Chondrocyte (in vitro differentiated cells): ENCODE data around the gene CRYGB. TPM values are rescaled to one million over a fixed set of nuclear protein-coding genes. Genes with fewer than 3 reads are reported as not detected.
"Not testable (repeated sequence)": the region's sequence is repeated elsewhere in the genome, so short reads cannot be mapped to it uniquely, and the experiment has no call there.

Source experiments
- DNase-seq: peaks from one replicate; pipeline ENCODE4 v3.0.0; 2021; ENCODE audit warnings: mixed read lengths, low spot score
- H3K27ac Mint-ChIP-seq: one replicate; pipeline ENCODE4 v1.8.0; 2021; ENCODE audit warnings: mild to moderate bottlenecking, moderate library complexity, mixed read lengths; ENCODE audit not compliant: unreplicated experiment
- H3K27me3 Mint-ChIP-seq: 2 replicates; pipeline ENCODE4 v1.8.0; 2021; ENCODE audit warnings: low read depth, mixed read lengths
- H3K36me3 Mint-ChIP-seq: 2 replicates; pipeline ENCODE4 v1.8.0; 2021; ENCODE audit warnings: low read depth, mixed read lengths
- H3K4me1 Mint-ChIP-seq: 2 replicates; pipeline ENCODE4 v1.8.0; 2021; ENCODE audit warnings: low read depth, mild to moderate bottlenecking, mixed read lengths
- H3K4me3 Mint-ChIP-seq: one replicate; pipeline ENCODE4 v1.8.0; 2021; ENCODE audit warnings: mild to moderate bottlenecking, moderate library complexity, mixed read lengths; ENCODE audit not compliant: unreplicated experiment
- H3K9me3 Mint-ChIP-seq: 2 replicates; pipeline ENCODE4 v1.8.0; 2021; ENCODE audit warnings: low read depth, mixed read lengths
- total RNA-seq: library from RNA; stranded (reverse); gene quantifications from 3 replicates; pipeline ENCODE4 v1.2.1, GENCODE V29; 2021
- TF ChIP-seq, protein P1 (sequence below): fragments of 200-600 bp; sonication (generic); IDR thresholded peaks from 2 replicates; pipeline ENCODE4 v1.5.0; 2021; ENCODE audit warnings: antibody characterized with exemption, mild to moderate bottlenecking, moderate library complexity

The CRYGB gene
- total RNA-seq, 1 donor from 2014 or later = not detected

GRCh38 chr2:208103616-208104015 lies 42.3 kb downstream of the CRYGB start:
- Mint-ChIP-seq H3K4me1 (peaks cover 4% of the 10 kb centered on the region), H3K27me3 (peaks cover 24% of the 10 kb centered on the region), H3K36me3 (no peaks in the 10 kb centered on the region), H3K4me3 (no peak overlapping the region), H3K9me3 (no peaks in the 10 kb centered on the region), H3K27ac (no peak overlapping the region)
- no peak for DNase-seq
- TF ChIP-seq, protein P1, sequence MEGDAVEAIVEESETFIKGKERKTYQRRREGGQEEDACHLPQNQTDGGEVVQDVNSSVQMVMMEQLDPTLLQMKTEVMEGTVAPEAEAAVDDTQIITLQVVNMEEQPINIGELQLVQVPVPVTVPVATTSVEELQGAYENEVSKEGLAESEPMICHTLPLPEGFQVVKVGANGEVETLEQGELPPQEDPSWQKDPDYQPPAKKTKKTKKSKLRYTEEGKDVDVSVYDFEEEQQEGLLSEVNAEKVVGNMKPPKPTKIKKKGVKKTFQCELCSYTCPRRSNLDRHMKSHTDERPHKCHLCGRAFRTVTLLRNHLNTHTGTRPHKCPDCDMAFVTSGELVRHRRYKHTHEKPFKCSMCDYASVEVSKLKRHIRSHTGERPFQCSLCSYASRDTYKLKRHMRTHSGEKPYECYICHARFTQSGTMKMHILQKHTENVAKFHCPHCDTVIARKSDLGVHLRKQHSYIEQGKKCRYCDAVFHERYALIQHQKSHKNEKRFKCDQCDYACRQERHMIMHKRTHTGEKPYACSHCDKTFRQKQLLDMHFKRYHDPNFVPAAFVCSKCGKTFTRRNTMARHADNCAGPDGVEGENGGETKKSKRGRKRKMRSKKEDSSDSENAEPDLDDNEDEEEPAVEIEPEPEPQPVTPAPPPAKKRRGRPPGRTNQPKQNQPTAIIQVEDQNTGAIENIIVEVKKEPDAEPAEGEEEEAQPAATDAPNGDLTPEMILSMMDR = no peak

- Mint-ChIP-seq H3K27ac (no peak overlapping the region), H3K4me3 (no peak overlapping the region), H3K9me3 (no peaks in the 10 kb centered on the region), H3K27me3 (peaks cover 22% of the 10 kb centered on the region), H3K36me3 (no peaks in the 10 kb centered on the region), H3K4me1 (peaks cover 14% of the 10 kb centered on the region)
- no peak for DNase-seq
- TF ChIP-seq, protein P1 = peak; percentile 79
Observed at GRCh38 chr2:208101716-208102631, 44.0 kb downstream of the CRYGB start.

GRCh38 chr2:208099682-208100470 lies 46.1 kb downstream of the CRYGB start:
- TF ChIP-seq, protein P1 = no peak
- DNase-seq = no peak
- Mint-ChIP-seq H3K27me3 (peaks cover 7% of the 10 kb centered on the region), H3K4me3 (no peak overlapping the region), H3K36me3 (no peaks in the 10 kb centered on the region), H3K4me1 (peaks cover 14% of the 10 kb centered on the region), H3K27ac (no peak overlapping the region), H3K9me3 (no peaks in the 10 kb centered on the region)

GRCh38 chr2:208098701-208099100 lies 47.3 kb downstream of the CRYGB start:
- not testable (repeated sequence) for DNase-seq, H3K9me3 Mint-ChIP-seq, H3K36me3 Mint-ChIP-seq, H3K4me3 Mint-ChIP-seq, H3K27ac Mint-ChIP-seq, H3K27me3 Mint-ChIP-seq
- peaks cover 14% of the 10 kb centered on the region for H3K4me1 Mint-ChIP-seq

GRCh38 chr2:208098267-208098666 lies 47.7 kb downstream of the CRYGB start:
- DNase-seq = no peak
- Mint-ChIP-seq H3K4me1 (peaks cover 14% of the 10 kb centered on the region), H3K36me3 (no peaks in the 10 kb centered on the region), H3K9me3 (no peaks in the 10 kb centered on the region), H3K27me3 (no peaks in the 10 kb centered on the region), H3K27ac (peak overlapping the region; percentile 32), H3K4me3 (no peak overlapping the region)
- TF ChIP-seq, protein P1 = no peak
